Heart left ventricle (tissue), 16 donors: Measurements from ENCODE around the gene JAG1. TPM values are rescaled to one million over a fixed set of nuclear protein-coding genes. Genes with fewer than 3 reads are reported as not detected.

Experiments used
- ATAC-seq, 4 donors: fragments of 200-7000 bp; cut with Tn5 transposase; one replicate each; pipeline ENCODE4 v1.9.1; 2020 to 2022; ENCODE audit warnings: moderate library complexity in 4 of 4, mild to moderate bottlenecking in 3 of 4, moderate number of reproducible peaks in 1 of 4
- DNase-seq, 5 donors: peaks; one replicate each; pipeline ENCODE4 v3.0.0-alpha.2; 2020
- H3K27ac ChIP-seq, 12 donors: fragments of 200-600 bp; sonication (generic) in 4 of 12; one replicate each; pipeline versions ENCODE4 v1.5.0 to v1.8.0; 2016 to 2022; ENCODE audit warnings: mild to moderate bottlenecking in 2 of 12
- H3K27me3 ChIP-seq, 9 donors: fragments of 200-600 bp; sonication (generic) in 2 of 9; one replicate each; pipeline versions ENCODE4 v1.5.1 to v1.8.0; 2016 to 2022; ENCODE audit warnings: mild to moderate bottlenecking in 3 of 9
- H3K36me3 ChIP-seq, 9 donors: fragments of 200-600 bp; sonication (generic) in 2 of 9; one replicate each; pipeline versions ENCODE4 v1.5.0 to v1.8.0; 2018 to 2022; ENCODE audit warnings: mild to moderate bottlenecking in 2 of 9
- H3K4me1 ChIP-seq, 12 donors: fragments of 200-600 bp; sonication (generic) in 4 of 12; one replicate each; pipeline versions ENCODE4 v1.5.0 to v1.8.0; 2016 to 2022; ENCODE audit warnings: mild to moderate bottlenecking in 3 of 12
- H3K4me3 ChIP-seq, 12 donors: fragments of 200-600 bp; sonication (generic) in 4 of 12; one replicate each; pipeline versions ENCODE4 v1.5.0 to v1.8.0; 2017 to 2022; ENCODE audit warnings: mild to moderate bottlenecking in 9 of 12, moderate library complexity in 4 of 12
- H3K9me3 ChIP-seq, 12 donors: fragments of 200-600 bp; sonication (generic) in 4 of 12; one replicate each; pipeline versions ENCODE4 v1.5.0 to v1.8.0; 2016 to 2022; ENCODE audit warnings: mild to moderate bottlenecking in 1 of 12
- CTCF ChIP-seq, 12 donors: fragments of 200-600 bp; sonication (generic) in 4 of 12; IDR thresholded peaks; one replicate each; pipeline versions ENCODE4 v1.5.0 to v1.8.0; 2018 to 2022; ENCODE audit warnings: antibody characterized with exemption in 12 of 12, mild to moderate bottlenecking in 5 of 12
- POLR2A ChIP-seq, 2 donors: fragments of 450-650 bp; IDR thresholded peaks; one replicate each; pipeline ENCODE4 v1.6.1; 2017; ENCODE audit warnings: antibody characterized with exemption in 2 of 2, mild to moderate bottlenecking in 2 of 2, moderate library complexity in 2 of 2
- whole genome bisulfite sequencing, 4 donors: extraction: QIAGEN DNeasy Blood & Tissue Kit in 2 of 4; methylation state at CpG; one replicate each; pipeline versions ENCODE4 v1.1.5 to v1.1.7; 2013 to 2018; 5-methylcytosine and 5-hydroxymethylcytosine counted together
- intact Hi-C, 10 donors: fragments of 100-400 bp; cut with DNase I; formaldehyde crosslinking; loops; one replicate each; pipeline versions ENCODE4 v1.11.1 to v1.14.2; 2022
- polyA plus RNA-seq, 2 donors: library from polyadenylated mRNA; stranded (reverse); fragments of 200-250 nt; gene quantifications; one replicate each; pipeline ENCODE4 v1.2.3, GENCODE V29; 2013
- total RNA-seq, 9 donors: library from RNA; depleted of rRNA in 2 of 9; stranded (reverse); fragments of >200 nt in 2 of 9; fragmentation: NEBNext Ultra II Directional in 3 of 9; extraction: Animal tissue kit (Norgen Biotek cat#: 25700) in 3 of 9; gene quantifications; one replicate each; pipeline versions ENCODE4 v1.1.0 to v1.2.4, GENCODE V29; 2016 to 2023
- donor health status: ischemic (EF 13 %, LVEDD 7.1; RV severe dilation, severe dysfunction).
- donor health status: healthy with polysubstance abuse.
- donor health status: DM: no; HTN: yes; CAD: no.
- donor health status: DM: no; HTN: no; CAD: no.
- donor health status: ischemic (EF 25% LVEDD 6.9; RV normal size, moderate dysfunction).
- donor health status: ischemic (EF 25% LVEDD 5.7; RV mildly dilated, moderate dysfunction).
- donor health status: healthy.
- donor health status: DM: yes; HTN: yes; CAD: no.
- donor health status: ischemic (EF 35%, LVEDD 5.7; RV mildly dilated, moderate dysfunction).
- donor health status: nonischemic (EF 11% LVEDD 7.7; RV severe dilation, severe dysfunction).
- donor health status: DM: yes; HTN: yes; CAD: no.
- donor health status: PGD.
- donor health status: ischemic (EF 29% LVEDD 5.4; RV normal size, mild dysfunction).
- donor health status: nonischemic (EF 23%, LVEDD 6.1; RV moderate dilation, normal function).

JAG1 gene
- total and polyA plus RNA-seq, 11 donors = 12.5 to 42.6 (median 24.9) TPM

- Histone ChIP-seq H3K4me3 (no peak overlapping the region), H3K27ac (no peak overlapping the region), H3K27me3 (no peaks in the 10 kb centered on the region), H3K36me3 (peaks cover 0 to 9% (median 5%) of the 10 kb centered on the region in 9 donors), H3K4me1 (peaks cover 7 to 70% (median 46%) of the 10 kb centered on the region in 12 donors), H3K9me3 (no peaks in the 10 kb centered on the region)
- 62 to 73% (median 66%) methylated on average over 13 of the region's 13 CpGs for WGBS, 4 donors
- DNase-seq = no peak
- peak in 1 of 4 donors; percentile 42 for ATAC-seq
- intact Hi-C loops = no loop called here
- TF ChIP-seq POLR2A (IDR thresholded peaks at IDR 0.05) (no peak), CTCF (IDR thresholded peaks at IDR 0.05) (no peak)
Observed at GRCh38 chr20:10632721-10633509, 40.9 kb downstream of the JAG1 start.

- H3K27me3 ChIP-seq = no peaks in the 10 kb centered on the region
- no peaks in the 10 kb centered on the region for H3K36me3 ChIP-seq
- peak overlapping the region in 2 of 12 donors; percentile 9 to 22 for H3K27ac ChIP-seq
- H3K9me3 ChIP-seq = no peaks in the 10 kb centered on the region
- 75 to 90% (median 81%) methylated on average over 4 of the region's 4 CpGs for WGBS, 4 donors
- no peak for TF ChIP-seq POLR2A (IDR thresholded peaks at IDR 0.05)
- peaks cover 0 to 64% (median 29%) of the 10 kb centered on the region in 12 donors for H3K4me1 ChIP-seq
- intact Hi-C loops = no loop called here
- H3K4me3 ChIP-seq = no peak overlapping the region
- ATAC-seq (no peak), DNase-seq (no peak)
Observed at GRCh38 chr20:10631126-10631525, 42.7 kb downstream of the JAG1 start.

GRCh38 chr20:10629946-10630650 lies 43.7 kb downstream of the JAG1 start:
- ATAC-seq (no peak), DNase-seq (no peak)
- no peak overlapping the region for H3K4me3 ChIP-seq
- H3K27me3 ChIP-seq = no peaks in the 10 kb centered on the region
- peaks cover 0 to 54% (median 20%) of the 10 kb centered on the region in 12 donors for H3K4me1 ChIP-seq
- H3K27ac ChIP-seq = peak overlapping the region in 7 of 12 donors; percentile 9 to 62 (median 33)
- TF ChIP-seq CTCF (IDR thresholded peaks at IDR 0.05) (no peak), POLR2A (IDR thresholded peaks at IDR 0.05) (no peak)
- no peaks in the 10 kb centered on the region for H3K36me3 ChIP-seq
- H3K9me3 ChIP-seq = no peaks in the 10 kb centered on the region
- intact Hi-C loops = no loop called here
- WGBS, 4 donors = 80 to 88% (median 85%) methylated on average over 9 of the region's 9 CpGs

GRCh38 chr20:10626896-10627295 lies 46.9 kb downstream of the JAG1 start:
- WGBS, 4 donors = 48 to 57% (median 55%) methylated on average over 3 of the region's 3 CpGs
- ATAC-seq (peak; percentile 48 to 77 (median 53)), DNase-seq (no peak)
- Histone ChIP-seq H3K36me3 (no peaks in the 10 kb centered on the region), H3K4me1 (peaks cover 0 to 34% (median 1%) of the 10 kb centered on the region in 12 donors), H3K4me3 (no peak overlapping the region), H3K9me3 (no peaks in the 10 kb centered on the region), H3K27ac (peak overlapping the region in 2 of 12 donors; percentile 42 to 48), H3K27me3 (no peaks in the 10 kb centered on the region)
- TF ChIP-seq CTCF (IDR thresholded peaks at IDR 0.05) = no peak
- no peak for TF ChIP-seq POLR2A (IDR thresholded peaks at IDR 0.05)
- intact Hi-C loops = no loop called here
